ENCODE results near the gene ARL2BP. TPM values are rescaled to one million over a fixed set of nuclear protein-coding genes. Genes with fewer than 3 reads are reported as not detected.
A peak's percentile ranks its signal among the peaks of the same experiment; 100 is the strongest.

ARL2BP gene
- total and polyA plus RNA-seq, 2 of the 13 experiments (the other 11 are each of a cell fraction or from before 2014, with no cell fraction given): 64.3 to 67.6 TPM

- peak; percentile 98; the same call in 1 of the 2 replicates for TF ChIP-seq ZFP90 (CRISPR knock-in tag; IDR thresholded peaks at IDR 0.05; ENCODE audit: borderline replicate concordance)
- TF ChIP-seq CENPBD1 (CRISPR knock-in tag; IDR thresholded peaks at IDR 0.05; ENCODE audit: borderline replicate concordance, low read depth): no peak
- peak; percentile 39; the same call in 1 of the 2 replicates for TF ChIP-seq TARDBP (CRISPR knock-in tag; IDR thresholded peaks at IDR 0.05)
- TF ChIP-seq HOXD1 (CRISPR knock-in tag; IDR thresholded peaks at IDR 0.05): peak; percentile 78
- TF ChIP-seq YY1 (IDR thresholded peaks at IDR 0.05; ENCODE audit: insufficient read depth, insufficient replicate concordance, low read depth, low read length): peak; percentile 54
- peak; percentile 75; the same call in 1 of the 2 replicates for TF ChIP-seq ZSCAN9 (CRISPR knock-in tag; IDR thresholded peaks at IDR 0.05; ENCODE audit: borderline replicate concordance)
- TF ChIP-seq ZBTB20 (CRISPR knock-in tag; IDR thresholded peaks at IDR 0.05; ENCODE audit: borderline replicate concordance, low read depth): peak; percentile 9; the same call in 1 of the 2 replicates
- peak; percentile 87; the same call in 1 of the 2 replicates for TF ChIP-seq SNAPC2 (CRISPR knock-in tag; IDR thresholded peaks at IDR 0.05)
- TF ChIP-seq HOXA3 (CRISPR knock-in tag; IDR thresholded peaks at IDR 0.05): peak; percentile 85
- no peak for TF ChIP-seq ARNT (IDR thresholded peaks at IDR 0.05)
- TF ChIP-seq MAF1 (CRISPR knock-in tag; IDR thresholded peaks at IDR 0.05; ENCODE audit: borderline replicate concordance): peak; percentile 87; the same call in 1 of the 2 replicates
- no peak for TF ChIP-seq ONECUT2 (CRISPR knock-in tag; IDR thresholded peaks at IDR 0.05)
- TF ChIP-seq ZNF644 (CRISPR knock-in tag; IDR thresholded peaks at IDR 0.05; ENCODE audit: low read depth): no peak
- TF ChIP-seq ZNF503 (CRISPR knock-in tag; IDR thresholded peaks at IDR 0.05): peak; percentile 91
- peak; percentile 76; the same call in 1 of the 2 replicates for TF ChIP-seq ZNF558 (CRISPR knock-in tag; IDR thresholded peaks at IDR 0.05; ENCODE audit: borderline replicate concordance)
- TF ChIP-seq GTF3A (CRISPR knock-in tag; conservative IDR thresholded peaks at IDR 0.05): no peak
- TF ChIP-seq, protein P1, sequence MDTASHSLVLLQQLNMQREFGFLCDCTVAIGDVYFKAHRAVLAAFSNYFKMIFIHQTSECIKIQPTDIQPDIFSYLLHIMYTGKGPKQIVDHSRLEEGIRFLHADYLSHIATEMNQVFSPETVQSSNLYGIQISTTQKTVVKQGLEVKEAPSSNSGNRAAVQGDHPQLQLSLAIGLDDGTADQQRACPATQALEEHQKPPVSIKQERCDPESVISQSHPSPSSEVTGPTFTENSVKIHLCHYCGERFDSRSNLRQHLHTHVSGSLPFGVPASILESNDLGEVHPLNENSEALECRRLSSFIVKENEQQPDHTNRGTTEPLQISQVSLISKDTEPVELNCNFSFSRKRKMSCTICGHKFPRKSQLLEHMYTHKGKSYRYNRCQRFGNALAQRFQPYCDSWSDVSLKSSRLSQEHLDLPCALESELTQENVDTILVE (CRISPR knock-in tag; IDR thresholded peaks at IDR 0.05): no peak
- peak; percentile 99 for TF ChIP-seq ZBTB38 (CRISPR knock-in tag; IDR thresholded peaks at IDR 0.05)
- no peak for TF ChIP-seq SRSF9 (IDR thresholded peaks at IDR 0.05; ENCODE audit: borderline replicate concordance, insufficient read depth, low read depth, low read length, poor library complexity, severe bottlenecking)
- no peak for TF ChIP-seq ATF1 (CRISPR knock-in tag; IDR thresholded peaks at IDR 0.05)
- no peak for TF ChIP-seq NR3C1 (CRISPR knock-in tag; IDR thresholded peaks at IDR 0.05)
- TF ChIP-seq RBM22 (optimal IDR thresholded peaks at IDR 0.05; ENCODE audit: low read length): no peak
- TF ChIP-seq ZNF780A (CRISPR knock-in tag; IDR thresholded peaks at IDR 0.05): peak; percentile 59; the same call in 1 of the 2 replicates
- TF ChIP-seq ATF4 (CRISPR knock-in tag; IDR thresholded peaks at IDR 0.05): peak in 1 of 2 experiments; percentile 60; a peak in 2 of 4 replicates
- peak; percentile 83; the same call in 1 of the 2 replicates for TF ChIP-seq ZNF691 (CRISPR knock-in tag; IDR thresholded peaks at IDR 0.05; ENCODE audit: borderline replicate concordance, low read depth)
Measured at GRCh38 chr16:57284209-57284951, 39.3 kb downstream of the ARL2BP start, which contains the start of gene PLLP (continued).
